HG03342 (cell line): Measurements from ENCODE around the gene HLF.

ENCODE experiments used
- ATAC-seq: cut with Tn5 transposase; IDR thresholded peaks from one replicate; pipeline ENCODE4 v1.9.1; 2021; ENCODE audit warnings: mild to moderate bottlenecking, moderate library complexity; ENCODE audit not compliant: unreplicated experiment

The HLF gene

DNA sequence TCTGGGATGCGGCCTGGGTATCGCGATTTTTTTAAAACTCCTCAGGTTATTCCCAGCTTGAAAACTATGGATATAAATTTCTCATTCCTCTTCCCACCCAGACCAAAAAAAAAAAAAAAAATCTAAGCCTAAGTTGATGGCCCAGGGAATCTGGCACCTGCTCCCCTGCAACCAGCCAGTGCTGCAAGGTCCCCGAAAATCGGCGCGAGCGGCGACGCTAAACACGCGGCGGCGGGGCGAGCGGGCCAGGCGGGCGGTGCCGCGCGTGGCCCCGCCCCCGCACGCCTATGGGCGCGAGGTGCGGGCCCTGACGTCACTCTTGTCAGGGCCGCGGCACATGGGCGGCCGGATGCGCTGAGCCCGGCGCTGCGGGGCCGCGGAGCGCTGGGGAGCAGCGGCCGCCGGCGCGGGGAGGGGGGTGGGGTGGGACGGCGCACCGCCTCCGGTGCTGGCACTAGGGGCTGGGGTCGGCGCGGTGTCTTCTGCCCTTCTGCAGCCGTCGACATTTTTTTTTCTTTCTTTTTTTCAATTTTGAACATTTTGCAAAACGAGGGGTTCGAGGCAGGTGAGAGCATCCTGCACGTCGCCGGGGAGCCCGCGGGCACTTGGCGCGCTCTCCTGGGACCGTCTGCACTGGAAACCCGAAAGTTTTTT lies at the start of gene HLF:
HLF (plus strand) TSS at position 316 of the 654 bp plus-strand sequence. CDS start 525 bp downstream, outside the sequence.
- ATAC-seq = peak; percentile 90

GRCh38 chr17:55215711-55216110 lies 49.0 kb upstream of the HLF start:
- no peak for ATAC-seq

DNA sequence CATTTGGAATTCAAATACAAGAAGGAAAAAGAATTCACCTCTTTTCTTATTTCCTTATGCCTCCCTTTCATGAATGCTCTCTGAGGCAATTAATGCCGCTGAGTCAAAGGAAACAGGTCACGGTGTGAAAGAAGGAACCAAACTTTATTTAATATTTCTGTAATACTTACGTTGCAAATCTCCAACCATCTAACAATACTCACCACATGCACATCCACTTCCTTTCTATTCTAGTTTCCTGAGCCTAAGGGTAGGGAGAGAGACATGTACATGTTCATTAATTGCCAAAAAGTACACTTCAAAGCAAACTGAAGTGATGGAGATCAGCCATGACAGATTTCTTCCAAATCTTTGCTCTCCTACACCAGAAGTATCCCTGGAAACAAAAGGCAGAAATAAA lies 47.9 kb upstream of the HLF start:
- no peak for ATAC-seq

GRCh38 chr17:55219459-55219858 lies 45.3 kb upstream of the HLF start:
- no peak for ATAC-seq

DNA sequence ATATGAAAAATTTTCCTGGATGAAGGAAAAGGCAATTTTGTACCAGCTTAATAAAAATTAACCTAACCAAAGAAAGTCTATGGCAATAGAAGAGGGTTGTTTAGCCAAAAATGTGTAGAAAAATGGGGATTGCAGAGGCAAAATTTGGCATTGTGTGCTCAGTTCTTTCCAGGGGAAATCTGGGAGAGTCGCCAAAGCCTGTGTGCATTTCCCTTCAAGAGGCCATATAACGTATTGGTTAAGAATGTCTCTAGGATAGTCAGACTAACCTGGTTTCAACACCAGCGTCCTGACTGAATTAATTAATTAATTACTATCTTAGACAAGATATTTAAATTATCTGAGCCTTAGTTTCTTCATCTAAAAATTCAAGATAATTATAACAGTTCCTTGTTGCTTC lies 44.8 kb upstream of the HLF start:
- ATAC-seq = no peak

- no peak for ATAC-seq
These were observed 41.2 kb upstream of the HLF start for GRCh38 chr17:55223524-55223923.

GRCh38 chr17:55224746-55225145 lies 40.0 kb upstream of the HLF start:
- ATAC-seq = no peak

DNA sequence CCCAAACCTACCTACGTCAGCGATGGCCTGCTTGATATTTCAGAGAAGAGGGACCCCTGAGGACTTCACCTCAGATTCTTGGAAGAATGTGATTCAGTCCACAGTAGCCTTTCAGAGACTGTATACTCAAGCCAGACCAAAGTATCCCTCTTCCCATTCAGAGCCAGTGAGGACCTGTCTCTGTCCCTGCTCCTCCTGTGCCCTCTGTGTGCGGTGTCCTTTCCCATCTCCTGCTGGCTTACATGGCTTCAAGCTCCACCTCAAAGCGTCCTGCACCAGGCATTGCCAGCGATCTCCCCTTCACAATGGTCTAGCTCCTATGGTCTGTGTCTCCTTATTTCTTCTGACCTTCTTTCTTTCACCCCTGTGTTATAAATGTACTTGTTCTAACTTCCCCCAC lies 39.5 kb upstream of the HLF start:
- no peak for ATAC-seq

DNA sequence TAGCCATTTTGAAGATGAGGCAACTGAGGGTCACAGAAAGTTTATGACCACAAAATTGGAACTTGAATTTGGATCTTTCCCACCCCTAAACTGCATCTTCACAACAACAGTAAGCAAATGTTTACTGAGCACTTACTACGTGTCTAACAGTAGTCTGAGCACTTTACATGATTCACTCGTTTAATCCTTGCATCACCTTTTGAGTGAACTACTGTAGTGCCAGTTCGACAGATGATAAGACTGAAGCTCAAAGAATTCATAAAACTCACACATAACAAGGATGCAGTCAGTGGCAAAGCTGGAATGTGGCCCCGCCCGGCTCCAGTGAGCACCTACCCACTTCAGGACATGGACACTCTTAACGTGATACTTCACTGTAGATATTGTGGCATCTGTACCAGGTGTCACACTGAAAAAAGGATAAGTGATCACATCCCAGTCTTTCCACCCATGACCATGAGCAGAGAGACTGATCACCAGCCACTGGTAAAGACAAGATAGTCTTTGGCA lies 36.0 kb upstream of the HLF start:
- ATAC-seq = no peak

DNA sequence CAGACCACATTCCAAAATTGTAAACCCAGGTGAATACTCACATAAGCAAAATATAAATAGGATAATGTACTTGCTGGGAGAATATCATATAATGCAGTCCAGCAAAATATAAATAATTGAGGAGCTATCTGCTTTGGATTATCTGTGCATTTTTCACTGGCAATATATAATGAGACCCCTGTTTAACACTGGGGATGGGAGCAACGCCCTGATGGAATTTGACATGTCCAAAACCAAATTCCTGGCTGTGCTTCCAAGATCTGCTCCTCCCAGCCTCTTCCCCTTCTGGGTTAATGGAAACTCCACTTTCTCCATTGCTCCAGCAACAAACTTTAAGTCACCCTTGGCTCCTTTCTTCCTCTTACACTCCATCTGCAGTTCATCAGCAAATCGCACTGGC lies 35.5 kb upstream of the HLF start:
- ATAC-seq = no peak

GRCh38 chr17:55230716-55231115 lies 34.0 kb upstream of the HLF start:
- no peak for ATAC-seq

GRCh38 chr17:55233840-55234239 lies 30.9 kb upstream of the HLF start:
- no peak for ATAC-seq

GRCh38 chr17:55236316-55236715 lies 28.4 kb upstream of the HLF start:
- no peak for ATAC-seq

DNA sequence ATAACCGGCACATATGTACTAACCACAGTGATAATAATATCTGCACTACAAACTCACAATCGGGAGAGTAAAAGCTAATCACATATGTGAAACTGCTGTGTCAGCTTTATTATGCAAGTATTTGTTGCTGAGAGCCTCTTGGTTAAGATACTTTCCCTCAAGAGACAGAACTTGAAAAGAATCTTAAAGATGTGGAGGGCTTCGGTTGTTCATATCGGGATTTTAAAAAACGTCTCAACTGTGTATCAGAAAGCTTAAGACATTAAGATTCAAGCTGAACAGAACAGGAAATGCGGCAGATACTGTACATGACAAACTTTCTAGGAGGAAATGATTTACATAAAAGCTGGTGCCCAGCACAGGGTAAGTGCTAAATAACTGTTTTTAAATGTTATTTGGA lies 27.5 kb upstream of the HLF start:
- no peak for ATAC-seq

GRCh38 chr17:55237841-55238178 lies 26.9 kb upstream of the HLF start:
- no peak for ATAC-seq

DNA sequence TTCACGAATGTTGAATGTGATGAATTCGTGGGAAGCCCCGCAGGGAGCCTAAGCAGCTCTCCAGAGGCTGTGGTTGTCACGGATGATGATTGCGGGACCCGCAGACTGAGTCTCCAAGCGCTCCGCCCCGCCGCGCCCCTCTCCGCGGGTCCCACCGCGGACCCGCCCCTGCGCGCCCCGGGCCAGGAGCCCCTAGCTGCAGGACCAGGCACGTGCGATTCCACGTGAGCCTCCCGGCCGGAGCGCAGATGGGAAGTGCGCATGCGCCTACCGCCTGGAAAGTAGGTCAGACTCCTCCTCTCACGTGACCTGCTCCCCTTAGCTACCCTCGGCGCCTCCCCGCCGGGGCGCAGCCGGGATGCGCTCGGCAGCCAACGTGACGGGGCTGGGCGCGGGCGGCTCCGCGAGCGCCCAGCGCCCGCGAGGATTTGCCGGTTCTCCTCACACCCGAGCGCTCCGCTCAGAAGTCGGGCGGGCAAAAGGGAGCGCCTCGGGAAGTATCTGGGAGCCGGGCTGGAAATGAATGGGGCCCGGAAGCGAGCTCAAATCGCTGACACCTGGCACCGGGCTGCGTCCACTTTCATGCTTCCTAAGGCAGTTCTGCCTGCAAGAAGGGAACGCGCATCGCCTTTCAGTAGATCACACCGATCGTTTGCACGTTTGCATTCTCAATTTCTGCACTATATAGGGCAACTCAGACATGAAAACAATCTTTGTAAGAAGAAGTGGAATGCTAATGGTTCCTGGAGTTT lies 26.4 kb upstream of the HLF start:
- ATAC-seq = peak; percentile 93

- peak; percentile 22 for ATAC-seq
These were observed 25.8 kb upstream of the HLF start for GRCh38 chr17:55238931-55239297.

DNA sequence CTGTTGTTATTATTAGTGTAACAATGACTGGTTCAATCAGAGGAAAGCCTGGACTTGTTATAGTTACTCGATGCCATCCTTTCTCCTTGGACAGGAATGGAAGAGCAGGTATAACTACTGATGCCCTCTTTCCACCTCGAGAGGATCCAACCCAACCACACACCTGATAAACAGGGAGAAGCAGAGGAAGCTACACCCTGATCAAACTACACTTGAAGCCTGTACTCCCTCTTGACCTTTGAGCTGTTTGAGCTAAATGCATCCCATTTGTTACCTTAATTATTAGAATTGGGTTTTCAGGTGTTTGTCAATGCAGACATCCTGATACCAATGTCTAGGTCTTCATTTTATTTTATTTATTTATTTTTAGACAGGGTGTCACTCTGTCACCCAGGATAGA lies 23.7 kb upstream of the HLF start:
- no peak for ATAC-seq

GRCh38 chr17:55242476-55242875 lies 22.3 kb upstream of the HLF start:
- ATAC-seq = no peak

- ATAC-seq = no peak
These were observed 18.8 kb upstream of the HLF start for GRCh38 chr17:55245986-55246385.

DNA sequence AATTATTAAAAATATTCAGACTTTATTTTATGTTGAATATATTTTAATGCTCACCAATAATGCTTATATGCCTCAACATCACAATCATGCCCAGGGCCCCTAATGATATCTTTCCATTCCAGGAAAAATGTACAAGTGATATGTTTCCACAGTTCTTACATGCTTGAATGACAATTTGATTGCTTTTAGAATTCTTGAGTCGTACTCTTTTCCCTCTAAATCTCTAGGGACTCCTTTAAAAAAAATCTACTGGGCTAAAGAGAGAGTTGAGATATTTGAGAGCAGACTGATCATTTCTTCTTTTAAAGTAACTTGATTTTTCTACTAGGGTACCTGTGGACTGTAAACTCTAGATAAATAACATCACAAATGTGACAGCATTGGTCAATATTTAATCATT lies 18.2 kb upstream of the HLF start:
- ATAC-seq = no peak

DNA sequence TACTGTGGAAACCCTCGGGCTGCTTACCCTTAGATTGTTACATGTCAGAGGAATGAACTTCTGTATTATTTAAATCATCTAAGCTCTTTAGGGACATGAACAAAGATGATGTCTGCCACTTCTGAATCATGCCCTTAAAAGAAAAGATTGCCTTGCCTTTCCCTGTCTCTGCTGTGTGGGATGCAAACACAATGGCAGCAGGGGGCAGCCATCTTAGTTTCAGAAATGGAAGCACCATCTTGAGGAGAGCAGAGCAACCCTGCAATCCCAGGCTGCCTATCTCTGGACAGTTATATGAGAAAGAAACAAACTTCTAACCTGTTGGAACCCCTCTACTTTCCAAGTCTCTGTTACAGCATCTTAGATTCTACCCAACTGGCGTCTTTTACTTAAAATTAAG lies 16.7 kb upstream of the HLF start:
- no peak for ATAC-seq

DNA sequence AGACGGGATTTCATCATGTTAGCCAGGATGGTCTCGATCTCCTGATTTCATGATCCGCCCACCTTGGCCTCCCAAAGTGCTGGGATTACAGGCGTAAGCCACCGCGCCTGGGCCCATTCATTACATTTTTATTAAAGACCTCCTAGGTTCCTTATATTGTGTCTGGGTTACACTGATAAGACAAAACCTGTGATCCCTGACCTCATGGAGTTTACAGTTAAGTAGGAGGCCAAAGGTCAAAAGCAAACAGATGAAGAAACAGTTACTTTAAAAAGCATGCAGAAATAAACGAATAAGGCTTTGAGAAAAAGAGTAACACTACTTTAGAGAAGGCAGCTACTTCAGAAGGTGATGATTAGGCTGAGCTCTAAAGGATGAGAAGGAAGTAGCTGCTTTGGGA lies 14.9 kb upstream of the HLF start:
- no peak for ATAC-seq
